Thoracic aorta (tissue), 2 donors: ENCODE results near the gene CFAP54. TPM values are rescaled to one million over a fixed set of nuclear protein-coding genes. Genes with fewer than 3 reads are reported as not detected.

Source experiments
- ATAC-seq: fragments of 150-250 bp; one replicate; pipeline ENCODE4 v1.8.0; 2017; ENCODE audit warnings: low read depth; ENCODE audit not compliant: insufficient number of reproducible peaks, low FRiP score
- DNase-seq: peaks from one replicate; pipeline ENCODE4 v3.0.0-alpha.2; 2020; ENCODE audit warnings: low spot score
- H3K27ac ChIP-seq, 2 donors: fragments of 200-600 bp; sonication (generic); 1 replicate in 1 of 2; 2 replicates in 1 of 2; pipeline ENCODE4 v1.5.1; 2016; ENCODE audit warnings: mild to moderate bottlenecking in 2 of 2, moderate library complexity in 2 of 2
- H3K27me3 ChIP-seq: fragments of 200-600 bp; sonication (generic); replicated peaks from 2 replicates; pipeline ENCODE4 v1.6.0; 2016; ENCODE audit warnings: mild to moderate bottlenecking; ENCODE audit not compliant: insufficient read depth
- H3K36me3 ChIP-seq: fragments of 200-600 bp; sonication (generic); one replicate; pipeline ENCODE4 v1.5.1; 2016
- H3K4me1 ChIP-seq, 2 donors: fragments of 200-600 bp; sonication (generic); 1 replicate in 1 of 2; 2 replicates in 1 of 2; pipeline versions ENCODE4 v1.5.1 to v1.6.0; 2016; ENCODE audit warnings: low read depth in 2 of 2, mild to moderate bottlenecking in 1 of 2; ENCODE audit not compliant: control insufficient read depth in 1 of 2
- H3K4me3 ChIP-seq: fragments of 200-600 bp; sonication (generic); 2 replicates; pipeline ENCODE4 v1.5.1; 2016; ENCODE audit warnings: mild to moderate bottlenecking
- H3K9me3 ChIP-seq: fragments of 200-600 bp; sonication (generic); 2 replicates; pipeline ENCODE4 v1.5.1; 2016
- CTCF ChIP-seq: fragments of 200-600 bp; sonication (generic); IDR thresholded peaks from one replicate; pipeline ENCODE4 v1.5.1; 2019; ENCODE audit warnings: antibody characterized with exemption
- total RNA-seq, 2 donors: library from RNA; depleted of rRNA; stranded (reverse); fragments of >200 nt; gene quantifications; one replicate each; pipeline versions ENCODE4 v1.1.0 to v1.2.3, GENCODE V29; 2016

Gene CFAP54
- total RNA-seq, 2 donors from 2014 or later: 1.1 to 4.2 TPM

- Histone ChIP-seq H3K4me3 (no peak overlapping the region), H3K27ac (no peak overlapping the region), H3K27me3 (no peaks in the 10 kb centered on the region), H3K36me3 (no peaks in the 10 kb centered on the region), H3K4me1 (peaks cover 0 to 5% of the 10 kb centered on the region in 2 donors), H3K9me3 (no peaks in the 10 kb centered on the region)
- ATAC-seq: no peak
- no peak for DNase-seq
- TF ChIP-seq CTCF: no peak
Observed at GRCh38 chr12:96447256-96447655, 42.1 kb upstream of the CFAP54 start.

GRCh38 chr12:96448300-96448699 is 41.1 kb upstream of the CFAP54 start:
- no peak for TF ChIP-seq CTCF
- H3K27me3 ChIP-seq: no peaks in the 10 kb centered on the region
- no peaks in the 10 kb centered on the region for H3K9me3 ChIP-seq
- H3K36me3 ChIP-seq: no peaks in the 10 kb centered on the region
- DNase-seq: no peak
- peaks cover 0 to 5% of the 10 kb centered on the region in 2 donors for H3K4me1 ChIP-seq
- no peak overlapping the region for H3K27ac ChIP-seq
- no peak for ATAC-seq
- H3K4me3 ChIP-seq: no peak overlapping the region

DNA sequence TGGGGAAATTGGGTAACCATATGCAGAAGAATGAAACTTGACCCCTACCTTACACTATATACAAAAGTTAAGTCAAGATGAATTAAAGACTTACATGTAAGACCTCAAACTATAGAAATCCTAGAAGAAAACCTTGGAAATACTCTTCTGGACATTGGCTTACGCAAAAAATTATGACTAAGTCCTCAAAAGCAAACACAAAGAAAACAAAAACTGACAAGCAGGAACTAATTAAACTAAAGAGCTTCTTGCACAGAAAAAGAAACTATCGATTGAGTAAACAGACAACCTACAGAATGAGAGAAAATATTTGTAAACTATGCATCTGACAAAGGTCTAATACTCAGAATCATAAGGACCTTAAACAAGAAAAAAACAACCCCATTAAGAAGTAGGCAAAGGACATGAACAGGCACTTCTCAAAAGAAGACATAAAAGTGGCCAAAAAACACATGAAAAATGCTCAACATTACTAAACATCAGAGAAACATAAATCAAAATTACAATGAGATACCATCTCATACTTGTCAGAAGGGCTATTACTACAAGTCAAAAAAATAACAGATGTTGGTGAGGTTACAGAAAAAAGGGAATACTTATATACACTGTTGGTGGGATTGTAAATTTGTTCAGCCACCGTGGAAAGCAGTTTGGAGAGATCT is 37.0 kb upstream of the CFAP54 start:
- Histone ChIP-seq H3K4me3 (no peak overlapping the region), H3K36me3 (no peaks in the 10 kb centered on the region), H3K27me3 (no peaks in the 10 kb centered on the region), H3K27ac (no peak overlapping the region), H3K4me1 (no peaks in the 10 kb centered on the region), H3K9me3 (no peaks in the 10 kb centered on the region)
- DNase-seq (no peak), ATAC-seq (no peak)
- no peak for TF ChIP-seq CTCF

DNA sequence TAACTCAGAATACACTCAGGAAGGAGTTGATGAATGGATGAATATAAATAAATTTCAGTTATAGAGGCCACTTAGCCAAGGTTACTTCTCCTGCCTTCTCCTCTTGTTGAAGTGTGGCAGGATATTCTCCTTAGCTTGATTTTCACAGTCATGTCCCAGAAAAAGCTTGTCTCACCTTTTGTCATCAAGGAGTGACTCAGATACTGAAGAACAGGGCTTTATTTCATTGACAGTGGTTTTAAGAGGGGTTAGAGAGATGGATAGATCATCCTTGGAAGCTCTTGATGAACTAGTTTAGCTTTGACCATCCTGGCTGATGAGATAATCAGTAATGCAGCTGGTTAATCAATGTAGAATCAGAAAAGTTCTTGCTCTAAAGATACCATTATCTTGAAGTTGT is 35.0 kb upstream of the CFAP54 start:
- DNase-seq (no peak), ATAC-seq (no peak)
- no peaks in the 10 kb centered on the region for H3K36me3 ChIP-seq
- H3K27ac ChIP-seq: no peak overlapping the region
- no peak overlapping the region for H3K4me3 ChIP-seq
- H3K9me3 ChIP-seq: no peaks in the 10 kb centered on the region
- no peak for TF ChIP-seq CTCF
- H3K4me1 ChIP-seq: no peaks in the 10 kb centered on the region
- no peaks in the 10 kb centered on the region for H3K27me3 ChIP-seq

GRCh38 chr12:96456265-96456974 is 33.0 kb upstream of the CFAP54 start:
- H3K36me3 ChIP-seq: no peaks in the 10 kb centered on the region
- no peaks in the 10 kb centered on the region for H3K27me3 ChIP-seq
- H3K9me3 ChIP-seq: no peaks in the 10 kb centered on the region
- ATAC-seq: no peak
- no peak for TF ChIP-seq CTCF
- H3K27ac ChIP-seq: no peak overlapping the region
- no peak for DNase-seq
- no peak overlapping the region for H3K4me3 ChIP-seq
- H3K4me1 ChIP-seq: no peaks in the 10 kb centered on the region
